Astrocyte of the spinal cord (primary cell): ENCODE results near the gene STX19.

ENCODE experiments used
- DNase-seq: peaks from one replicate; pipeline ENCODE4 v3.0.0; 2011; ENCODE audit warnings: low read depth, low spot score
- H3K4me3 ChIP-seq: 2 replicates; pipeline ENCODE4 v1.5.1; 2011; ENCODE audit warnings: low read depth, mild to moderate bottlenecking, low read length, moderate library complexity
- in situ Hi-C: cut with HindIII; loops from 2 replicates; pipeline ENCODE4 v1.10.0; 2017; ENCODE audit warnings: low sequenced_read_pairs
- TF ChIP-seq, protein P1 (sequence below): IDR thresholded peaks from 2 replicates; pipeline ENCODE4 v1.5.1; 2012; ENCODE audit warnings: low read depth, mild to moderate bottlenecking, low read length, inconsistent platforms

The STX19 gene

DNA sequence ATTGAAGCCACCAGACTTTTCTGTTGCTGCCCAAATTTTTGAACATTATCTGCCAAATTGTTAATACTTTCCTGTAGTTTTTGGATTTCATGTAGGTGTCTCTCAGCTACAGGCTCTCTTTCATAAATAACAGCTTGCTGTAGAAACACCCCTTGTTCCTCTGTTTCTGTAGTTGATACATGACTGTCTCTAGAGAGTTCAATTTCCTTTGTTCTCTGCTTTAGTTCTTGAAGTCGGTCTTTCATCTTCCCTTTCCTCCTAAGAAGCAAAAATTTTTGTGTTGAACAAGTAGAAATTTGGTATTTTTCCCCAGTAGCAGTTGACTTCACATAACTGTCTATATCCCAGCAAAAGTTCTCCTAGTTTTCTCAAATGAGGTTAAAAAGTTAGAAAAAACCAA lies 13.4 kb downstream of the STX19 start:
- no peak for DNase-seq
- no peak overlapping the region for H3K4me3 ChIP-seq
- TF ChIP-seq, protein P1, sequence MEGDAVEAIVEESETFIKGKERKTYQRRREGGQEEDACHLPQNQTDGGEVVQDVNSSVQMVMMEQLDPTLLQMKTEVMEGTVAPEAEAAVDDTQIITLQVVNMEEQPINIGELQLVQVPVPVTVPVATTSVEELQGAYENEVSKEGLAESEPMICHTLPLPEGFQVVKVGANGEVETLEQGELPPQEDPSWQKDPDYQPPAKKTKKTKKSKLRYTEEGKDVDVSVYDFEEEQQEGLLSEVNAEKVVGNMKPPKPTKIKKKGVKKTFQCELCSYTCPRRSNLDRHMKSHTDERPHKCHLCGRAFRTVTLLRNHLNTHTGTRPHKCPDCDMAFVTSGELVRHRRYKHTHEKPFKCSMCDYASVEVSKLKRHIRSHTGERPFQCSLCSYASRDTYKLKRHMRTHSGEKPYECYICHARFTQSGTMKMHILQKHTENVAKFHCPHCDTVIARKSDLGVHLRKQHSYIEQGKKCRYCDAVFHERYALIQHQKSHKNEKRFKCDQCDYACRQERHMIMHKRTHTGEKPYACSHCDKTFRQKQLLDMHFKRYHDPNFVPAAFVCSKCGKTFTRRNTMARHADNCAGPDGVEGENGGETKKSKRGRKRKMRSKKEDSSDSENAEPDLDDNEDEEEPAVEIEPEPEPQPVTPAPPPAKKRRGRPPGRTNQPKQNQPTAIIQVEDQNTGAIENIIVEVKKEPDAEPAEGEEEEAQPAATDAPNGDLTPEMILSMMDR, result no peak
- in situ Hi-C loops, result no loop called here

DNA sequence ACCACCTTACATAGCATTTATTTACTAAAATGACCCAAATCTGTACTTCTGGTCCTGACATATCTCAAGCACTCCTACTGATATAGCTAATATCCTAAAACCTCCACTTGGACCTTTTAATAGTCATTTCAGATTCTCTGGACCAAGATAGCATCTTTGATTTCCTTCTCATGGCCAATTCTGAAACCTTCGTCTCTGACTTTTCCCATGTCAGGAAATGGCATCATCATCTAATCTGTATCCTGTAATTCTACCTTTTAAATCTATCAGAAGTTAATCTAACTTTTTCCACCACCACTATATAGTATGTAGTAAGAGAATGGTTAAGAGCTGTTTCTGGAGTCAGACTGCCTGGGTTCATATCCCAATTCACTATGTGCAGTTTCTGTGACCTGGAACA lies 16.2 kb downstream of the STX19 start:
- DNase-seq, result no peak
- TF ChIP-seq, protein P1, result no peak
- in situ Hi-C loops, result no loop called here
- no peak overlapping the region for H3K4me3 ChIP-seq

DNA sequence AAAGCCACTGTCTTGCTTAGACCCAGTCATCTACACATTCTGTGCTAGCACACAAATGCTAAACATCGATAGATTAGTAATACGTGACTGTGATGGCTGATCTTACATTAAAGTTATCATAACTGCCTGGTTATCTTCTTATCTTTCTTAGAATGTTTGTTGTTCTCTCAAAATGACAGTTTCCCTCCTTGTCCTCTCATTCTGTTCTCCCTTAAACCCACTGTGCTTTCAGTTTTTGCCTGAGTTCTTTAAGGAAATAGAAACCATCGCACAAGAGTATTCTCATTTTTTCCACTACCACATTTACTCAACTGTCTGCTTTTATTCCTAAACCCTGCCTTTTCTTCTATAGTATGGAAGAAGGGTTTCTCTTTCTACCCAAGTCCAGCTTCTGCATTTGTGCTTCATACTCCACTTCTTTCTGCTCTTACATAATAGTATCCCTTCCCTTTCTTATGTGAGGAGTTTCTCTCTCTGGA lies 17.1 kb downstream of the STX19 start:
- TF ChIP-seq, protein P1, result no peak
- H3K4me3 ChIP-seq, result no peak overlapping the region
- in situ Hi-C loops, result no loop called here
- no peak for DNase-seq

DNA sequence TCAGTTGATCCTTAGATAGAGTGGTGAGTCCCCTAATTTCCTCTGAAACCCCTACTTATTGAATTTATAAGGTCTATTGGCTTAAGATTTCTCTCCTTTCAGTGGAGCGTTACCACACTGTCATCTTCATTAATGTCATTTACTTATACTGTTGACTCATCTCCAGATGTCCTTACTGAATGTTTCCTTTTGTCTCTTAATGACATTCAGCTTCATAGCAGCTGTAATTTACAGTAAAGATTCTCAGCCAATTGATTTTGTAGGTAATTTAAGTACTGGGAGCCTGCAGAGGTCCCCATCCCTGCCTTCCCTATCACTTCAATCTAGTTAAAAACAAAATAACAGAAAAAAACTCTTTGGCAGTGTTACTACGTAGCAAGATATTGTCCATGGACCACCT lies 18.8 kb downstream of the STX19 start:
- H3K4me3 ChIP-seq, result no peak overlapping the region
- DNase-seq, result no peak
- TF ChIP-seq, protein P1, result no peak
- in situ Hi-C loops, result no loop called here

DNA sequence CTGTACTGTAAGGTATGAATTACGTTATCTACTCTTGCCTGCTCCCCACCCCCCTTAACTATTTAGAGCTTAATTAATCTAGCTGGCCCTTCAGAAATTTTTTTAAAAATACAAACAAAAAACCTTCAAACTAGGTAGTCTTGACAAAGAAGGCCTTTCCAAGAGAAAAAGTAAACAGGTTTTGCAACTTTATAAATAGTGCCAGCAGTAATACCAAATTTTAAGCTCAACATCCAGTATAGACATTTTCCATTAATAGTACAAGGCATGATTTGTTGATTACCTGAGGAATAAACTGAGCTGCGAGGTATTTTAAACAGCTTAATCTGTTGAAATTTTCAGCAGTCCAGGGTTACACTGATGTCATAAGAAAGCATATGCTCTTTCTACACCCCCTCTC lies 20.1 kb downstream of the STX19 start:
- in situ Hi-C loops, result no loop called here
- DNase-seq, result no peak

DNA sequence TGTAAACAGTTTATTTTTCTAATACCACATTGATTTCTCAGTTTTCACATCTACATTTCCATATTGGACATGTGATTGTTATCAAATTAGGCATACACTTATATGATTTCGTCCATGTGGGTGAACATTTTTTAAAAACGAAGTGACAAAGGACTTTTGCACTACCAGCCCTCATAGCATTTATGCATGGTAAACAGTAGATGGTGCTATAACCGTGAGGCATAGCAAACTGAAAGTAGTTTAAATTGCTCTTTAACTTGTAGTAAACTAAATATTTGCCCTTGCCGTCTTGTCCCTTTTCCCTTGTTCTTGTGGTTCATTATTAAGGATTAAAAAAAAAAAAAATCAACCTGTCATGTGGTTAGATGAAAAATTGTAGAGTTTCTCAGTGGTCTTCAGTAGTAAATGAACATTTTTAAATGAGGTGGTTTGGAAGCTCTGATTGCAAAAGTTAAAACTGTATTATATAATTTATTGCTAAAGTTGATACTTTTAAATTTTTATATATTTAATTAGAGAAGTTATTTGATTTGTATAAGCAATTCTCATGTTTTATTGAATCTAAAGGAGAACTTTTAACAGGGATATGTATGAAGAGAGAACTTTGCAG lies 24.0 kb downstream of the STX19 start:
- in situ Hi-C loops, result no loop called here
- TF ChIP-seq, protein P1, result peak; percentile 86
- DNase-seq, result peak; percentile 72
- peak overlapping the region; percentile 14 for H3K4me3 ChIP-seq

More for the DNA sequence above, 20.1 kb downstream of the STX19 start:
- TF ChIP-seq, protein P1, result no peak
- H3K4me3 ChIP-seq, result no peak overlapping the region
